GM12864 (cell line): ENCODE data around the gene DIS3L.

Source experiments
- DNase-seq: peaks from one replicate; pipeline ENCODE4 v3.0.0-alpha.2; 2011; ENCODE audit warnings: low read depth
- H3K4me3 ChIP-seq: 2 replicates; pipeline ENCODE4 v1.5.1; 2011; ENCODE audit warnings: mild to moderate bottlenecking, low read depth, low read length, control low read depth
- CTCF ChIP-seq: IDR thresholded peaks from 2 replicates; pipeline ENCODE4 v1.5.1; 2011; ENCODE audit warnings: low read depth, mild to moderate bottlenecking, moderate library complexity, low read length, control low read depth, inconsistent platforms; ENCODE audit errors: missing control alignments

Gene DIS3L

DNA sequence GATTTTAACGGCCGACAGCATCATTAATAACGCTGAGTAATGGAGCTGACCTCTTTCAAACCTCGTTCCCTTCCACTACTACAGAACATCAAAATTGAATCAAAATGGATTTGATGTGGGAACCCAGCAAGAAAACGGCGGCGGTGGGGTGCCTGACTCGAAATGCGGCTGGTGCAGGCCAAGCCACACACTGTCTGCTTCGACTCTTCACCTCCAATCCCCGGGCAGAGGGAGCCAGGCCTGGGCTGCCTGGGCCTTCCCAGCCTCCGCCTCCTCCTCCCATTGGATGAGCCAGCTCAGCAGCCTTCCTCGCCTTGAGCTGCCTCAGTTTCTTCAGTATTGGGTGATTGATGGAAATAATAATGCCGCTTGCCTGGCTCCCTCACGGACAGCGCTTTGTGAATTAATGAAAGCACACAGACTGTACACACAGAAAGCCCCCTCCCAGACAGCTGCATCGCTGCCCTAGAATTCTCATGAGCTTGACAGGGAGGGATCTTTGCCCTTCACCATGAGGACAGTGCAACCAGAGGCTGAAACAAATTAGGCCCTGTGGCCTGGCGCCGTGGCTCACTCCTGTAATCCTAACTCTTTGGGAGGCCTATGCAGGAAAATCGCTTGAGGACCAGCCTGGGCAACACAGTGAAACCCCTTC, 28.4 kb upstream of the DIS3L start:
- no peak overlapping the region for H3K4me3 ChIP-seq
- no peak for TF ChIP-seq CTCF
- no peak for DNase-seq

GRCh38 chr15:66269326-66270090, 23.9 kb upstream of the DIS3L start:
- no peak overlapping the region for H3K4me3 ChIP-seq
- no peak for DNase-seq
- no peak for TF ChIP-seq CTCF

DNA sequence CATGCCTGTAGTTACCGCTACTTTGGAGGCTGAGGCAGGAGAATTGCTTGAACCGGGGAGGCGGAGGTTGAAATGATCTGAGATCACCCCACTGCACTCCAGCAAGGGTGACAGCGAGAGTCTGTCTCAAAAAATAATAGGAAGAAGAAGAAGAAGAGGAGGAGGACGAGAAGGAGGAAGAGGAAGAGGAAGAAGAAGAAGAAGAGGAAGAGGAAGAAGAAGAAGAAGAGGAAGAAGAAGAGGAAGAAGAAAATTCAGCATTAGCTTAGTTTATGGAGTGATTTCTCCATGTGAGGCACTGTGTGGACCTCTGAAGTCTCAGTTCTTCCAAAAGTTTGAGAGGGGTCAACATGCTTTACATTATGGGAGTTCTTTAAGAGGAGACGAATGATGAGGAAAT, 22.4 kb upstream of the DIS3L start:
- no peak for DNase-seq
- no peak overlapping the region for H3K4me3 ChIP-seq
- TF ChIP-seq CTCF = no peak

DNA sequence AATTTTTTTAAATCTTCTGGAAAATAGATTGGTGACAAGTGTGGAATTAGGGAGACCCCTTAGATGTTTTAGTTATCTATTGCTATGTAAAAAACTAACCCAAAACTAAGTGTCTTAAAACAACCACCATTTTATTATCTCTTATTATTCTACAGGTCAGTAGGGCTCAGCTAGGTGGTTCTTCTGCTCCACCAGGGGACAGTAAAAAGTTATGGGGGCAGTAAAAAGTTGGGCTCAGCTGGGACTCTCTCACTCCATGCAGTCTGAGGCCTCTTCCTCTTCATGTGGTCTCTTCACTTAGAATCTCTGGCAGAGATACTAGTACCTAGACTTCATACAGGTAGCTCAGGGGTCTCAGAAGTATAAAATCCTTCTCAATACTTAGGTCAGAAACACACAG, 18.0 kb upstream of the DIS3L start:
- H3K4me3 ChIP-seq = no peak overlapping the region
- DNase-seq = no peak
- TF ChIP-seq CTCF = no peak

DNA sequence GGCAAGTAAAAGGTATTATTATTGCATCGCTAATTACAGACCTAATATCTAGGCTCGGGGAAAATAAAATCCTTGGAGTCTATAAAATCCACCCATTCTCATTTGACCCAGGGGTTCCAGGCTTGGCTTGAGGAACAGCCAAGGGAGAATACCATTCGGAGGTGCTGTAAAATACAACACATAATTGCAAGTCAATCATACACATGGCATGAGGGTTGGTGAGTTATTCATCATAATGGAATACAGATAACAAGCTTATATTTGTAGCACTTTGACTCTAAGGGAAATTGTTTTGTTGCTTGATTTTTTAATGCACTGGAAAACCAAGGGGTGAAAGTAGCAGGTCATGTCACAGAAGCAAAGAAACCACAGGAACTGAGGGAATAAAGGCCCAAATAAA, 16.8 kb upstream of the DIS3L start:
- no peak overlapping the region for H3K4me3 ChIP-seq
- no peak for TF ChIP-seq CTCF
- DNase-seq = no peak

GRCh38 chr15:66278056-66278455, 15.3 kb upstream of the DIS3L start:
- no peak for DNase-seq
- TF ChIP-seq CTCF = no peak
- no peak overlapping the region for H3K4me3 ChIP-seq

GRCh38 chr15:66278671-66279070, 14.7 kb upstream of the DIS3L start:
- no peak for DNase-seq
- no peak for TF ChIP-seq CTCF
- no peak overlapping the region for H3K4me3 ChIP-seq
